ENCODE data around the gene NCOR1.

- TF ChIP-seq TARDBP (IDR thresholded peaks at IDR 0.05) (no peak), HDGF (IDR thresholded peaks at IDR 0.05; ENCODE audit: borderline replicate concordance) (no peak), FOXM1 (IDR thresholded peaks at IDR 0.05; ENCODE audit: borderline replicate concordance) (no peak), SUZ12 (IDR thresholded peaks at IDR 0.05) (no peak), FOXK2 (IDR thresholded peaks at IDR 0.05) (no peak), PKNOX1 (IDR thresholded peaks at IDR 0.05) (no peak), SP1 (IDR thresholded peaks at IDR 0.05) (no peak), BHLHE40 (IDR thresholded peaks at IDR 0.05; ENCODE audit: borderline replicate concordance) (no peak), ARNT (IDR thresholded peaks at IDR 0.05) (no peak), ZNF384 (IDR thresholded peaks at IDR 0.05) (no peak), NFRKB (IDR thresholded peaks at IDR 0.05) (no peak), FOXA1 (IDR thresholded peaks at IDR 0.05) (no peak), ELF4 (IDR thresholded peaks at IDR 0.05) (no peak)
These were observed 7.1 kb upstream of the NCOR1 start for GRCh38 chr17:16222406-16222805.
